ENCODE measurements around the gene SLC2A13.

Gene SLC2A13

DNA sequence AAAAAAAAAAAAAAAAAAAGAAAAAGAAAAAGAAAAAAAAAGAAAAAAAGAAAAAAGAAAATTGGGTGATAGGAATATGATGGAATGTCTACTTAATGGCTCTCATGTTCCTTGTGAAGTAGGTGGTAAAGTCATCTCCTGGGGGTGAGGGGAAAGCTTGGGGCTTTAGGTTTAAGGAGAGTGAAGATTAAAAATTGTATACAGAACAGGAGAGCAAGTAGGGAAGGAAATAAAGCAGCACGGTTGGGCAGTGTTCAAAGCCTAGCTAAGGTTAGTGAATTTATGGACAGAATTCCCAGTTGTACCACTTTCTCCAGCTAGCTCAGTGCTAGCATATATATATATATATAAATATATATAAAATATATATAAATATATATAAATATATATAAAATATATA lies 40.0 kb upstream of the SLC2A13 start:
- H3K4me3 ChIP-seq (ENCODE audit: low read depth, low read length), result no peak overlapping the region
- TF ChIP-seq, protein P1, sequence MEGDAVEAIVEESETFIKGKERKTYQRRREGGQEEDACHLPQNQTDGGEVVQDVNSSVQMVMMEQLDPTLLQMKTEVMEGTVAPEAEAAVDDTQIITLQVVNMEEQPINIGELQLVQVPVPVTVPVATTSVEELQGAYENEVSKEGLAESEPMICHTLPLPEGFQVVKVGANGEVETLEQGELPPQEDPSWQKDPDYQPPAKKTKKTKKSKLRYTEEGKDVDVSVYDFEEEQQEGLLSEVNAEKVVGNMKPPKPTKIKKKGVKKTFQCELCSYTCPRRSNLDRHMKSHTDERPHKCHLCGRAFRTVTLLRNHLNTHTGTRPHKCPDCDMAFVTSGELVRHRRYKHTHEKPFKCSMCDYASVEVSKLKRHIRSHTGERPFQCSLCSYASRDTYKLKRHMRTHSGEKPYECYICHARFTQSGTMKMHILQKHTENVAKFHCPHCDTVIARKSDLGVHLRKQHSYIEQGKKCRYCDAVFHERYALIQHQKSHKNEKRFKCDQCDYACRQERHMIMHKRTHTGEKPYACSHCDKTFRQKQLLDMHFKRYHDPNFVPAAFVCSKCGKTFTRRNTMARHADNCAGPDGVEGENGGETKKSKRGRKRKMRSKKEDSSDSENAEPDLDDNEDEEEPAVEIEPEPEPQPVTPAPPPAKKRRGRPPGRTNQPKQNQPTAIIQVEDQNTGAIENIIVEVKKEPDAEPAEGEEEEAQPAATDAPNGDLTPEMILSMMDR (IDR thresholded peaks at IDR 0.05; ENCODE audit: borderline replicate concordance, insufficient read depth, low read depth, low read length), result no peak

- TF ChIP-seq, protein P1 (IDR thresholded peaks at IDR 0.05; ENCODE audit: borderline replicate concordance, insufficient read depth, low read depth, low read length), result no peak
- no peak overlapping the region for H3K4me3 ChIP-seq (ENCODE audit: low read depth, low read length)
Measured at GRCh38 chr12:40144023-40144422, 38.1 kb upstream of the SLC2A13 start.

DNA sequence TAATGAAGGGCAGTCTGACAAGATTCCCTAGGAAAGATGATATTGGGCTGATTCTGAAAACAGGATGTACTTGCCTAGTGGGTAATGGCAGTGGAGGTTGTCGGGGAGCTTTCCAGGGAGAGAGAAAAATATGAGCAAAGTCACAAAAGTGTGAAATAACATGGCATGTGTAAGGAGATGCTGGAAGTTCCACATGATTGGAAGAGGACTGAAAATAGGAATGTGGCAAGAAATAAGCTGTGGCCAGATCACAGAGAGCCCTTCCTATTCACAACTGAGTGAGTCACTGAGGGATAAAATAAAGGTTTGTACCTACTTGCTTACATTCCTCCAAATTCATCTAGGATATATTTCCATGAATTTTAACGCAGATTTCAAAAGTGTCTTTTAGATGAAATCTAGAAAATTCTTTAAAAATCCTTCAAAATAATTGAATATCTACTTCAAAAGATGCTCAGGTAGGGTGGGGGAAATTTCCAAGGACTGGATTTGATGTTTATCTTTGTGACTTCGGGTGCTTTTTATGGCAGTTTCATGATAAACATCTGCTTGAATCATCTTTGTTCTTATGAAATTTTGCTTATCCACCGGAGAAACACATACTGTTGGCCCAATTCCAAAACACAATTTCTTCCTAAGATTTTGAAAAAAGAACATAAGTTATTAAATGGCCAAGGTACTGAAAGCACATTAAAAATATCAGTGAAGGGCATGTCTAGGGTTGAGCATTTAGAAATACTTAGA lies 36.3 kb upstream of the SLC2A13 start:
- TF ChIP-seq, protein P1 (IDR thresholded peaks at IDR 0.05; ENCODE audit: borderline replicate concordance, insufficient read depth, low read depth, low read length), result no peak
- no peak overlapping the region for H3K4me3 ChIP-seq (ENCODE audit: low read depth, low read length)

DNA sequence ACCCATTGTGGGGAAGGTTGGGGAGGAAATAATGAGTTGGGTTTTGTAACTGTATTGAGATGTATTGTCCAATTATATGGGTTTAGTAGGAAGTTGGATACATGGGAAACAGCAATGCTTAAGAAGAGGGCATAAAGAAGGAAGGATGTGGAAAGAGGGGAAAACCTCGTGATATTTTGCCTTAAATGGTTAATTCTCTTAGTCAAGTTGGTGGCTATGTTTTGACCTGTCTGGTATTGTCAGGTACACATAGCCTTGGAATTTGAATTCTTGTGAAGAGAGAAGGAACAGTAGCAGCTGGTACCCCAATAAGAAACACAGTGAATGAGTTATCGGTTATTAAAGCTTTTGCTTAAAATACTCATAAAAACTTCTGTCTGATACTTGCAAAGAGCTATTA lies 32.6 kb upstream of the SLC2A13 start:
- TF ChIP-seq, protein P1 (IDR thresholded peaks at IDR 0.05; ENCODE audit: borderline replicate concordance, insufficient read depth, low read depth, low read length), result no peak

GRCh38 chr12:40137252-40137651 lies 31.4 kb upstream of the SLC2A13 start:
- H3K4me3 ChIP-seq (ENCODE audit: low read depth, low read length), result no peak overlapping the region
- TF ChIP-seq, protein P1 (IDR thresholded peaks at IDR 0.05; ENCODE audit: borderline replicate concordance, insufficient read depth, low read depth, low read length), result no peak

More for the DNA sequence above, 32.6 kb upstream of the SLC2A13 start:
- H3K4me3 ChIP-seq (ENCODE audit: low read depth, low read length), result no peak overlapping the region

DNA sequence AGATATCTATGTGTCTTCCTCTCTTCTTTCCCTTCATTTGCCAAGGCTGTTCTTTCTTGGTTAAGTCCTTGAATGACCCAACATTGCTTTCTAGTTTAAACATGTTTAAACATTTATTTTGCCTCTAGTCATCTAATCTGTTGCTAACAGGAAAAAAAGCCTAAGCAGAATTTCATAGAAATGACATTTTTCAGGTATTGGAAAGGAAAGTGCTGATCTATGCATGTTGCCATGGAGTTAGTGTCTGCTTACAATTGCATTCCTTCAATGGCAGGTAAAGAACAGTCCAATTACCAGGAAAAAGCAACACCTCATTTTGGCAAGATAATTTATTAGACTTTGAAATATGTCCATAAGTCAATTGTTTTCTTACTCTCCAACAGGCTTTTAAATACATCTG lies 21.5 kb upstream of the SLC2A13 start:
- TF ChIP-seq, protein P1 (IDR thresholded peaks at IDR 0.05; ENCODE audit: borderline replicate concordance, insufficient read depth, low read depth, low read length), result no peak

GRCh38 chr12:40123496-40123895 lies 17.6 kb upstream of the SLC2A13 start:
- TF ChIP-seq, protein P1 (IDR thresholded peaks at IDR 0.05; ENCODE audit: borderline replicate concordance, insufficient read depth, low read depth, low read length), result no peak
- H3K4me3 ChIP-seq (ENCODE audit: low read depth, low read length), result no peak overlapping the region

More for the DNA sequence above, 21.5 kb upstream of the SLC2A13 start:
- H3K4me3 ChIP-seq (ENCODE audit: low read depth, low read length), result no peak overlapping the region

Measured in GM12875 (cell line).